ENCODE results near the gene STX1B.

DNA sequence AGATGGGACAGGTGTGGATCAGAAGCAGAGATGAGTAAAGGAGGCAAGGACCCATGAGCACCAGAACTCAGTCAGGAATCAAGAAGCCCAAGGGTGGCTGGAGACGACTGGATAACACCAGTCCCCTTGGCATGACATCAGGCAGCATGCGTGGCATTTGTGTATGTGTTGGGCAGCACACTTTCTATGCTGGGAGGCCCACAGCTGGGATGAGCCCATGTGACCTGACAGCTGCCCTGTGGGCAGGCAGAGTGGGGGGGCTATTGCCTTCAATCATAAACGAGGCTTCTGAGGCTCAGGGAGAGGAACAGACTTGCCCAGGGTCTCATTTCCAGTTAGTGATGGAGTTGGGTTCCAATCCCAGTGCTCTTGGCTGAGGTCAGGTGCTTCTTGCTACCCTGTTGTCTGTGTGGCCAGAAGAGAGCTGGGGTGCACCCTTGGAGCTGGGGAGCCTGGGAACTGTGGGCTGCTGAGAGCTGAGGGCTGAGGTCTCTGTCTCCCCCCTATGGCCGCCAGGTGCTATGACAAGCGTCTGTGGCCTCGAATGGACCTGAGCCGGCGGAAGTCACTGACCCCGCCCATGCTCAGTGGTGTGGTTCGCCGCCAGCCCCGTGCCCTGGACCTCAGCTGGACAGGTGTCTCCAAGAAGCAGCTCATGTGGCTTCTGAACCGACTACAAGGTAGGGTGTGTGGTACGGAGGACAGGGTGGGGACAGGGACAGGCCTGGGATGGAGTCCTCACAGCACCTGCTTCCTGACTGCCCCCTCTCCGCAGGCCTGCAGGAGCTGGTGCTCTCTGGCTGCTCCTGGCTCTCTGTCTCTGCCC, 68.6 kb downstream of the STX1B start:
- TF ChIP-seq, protein P1, sequence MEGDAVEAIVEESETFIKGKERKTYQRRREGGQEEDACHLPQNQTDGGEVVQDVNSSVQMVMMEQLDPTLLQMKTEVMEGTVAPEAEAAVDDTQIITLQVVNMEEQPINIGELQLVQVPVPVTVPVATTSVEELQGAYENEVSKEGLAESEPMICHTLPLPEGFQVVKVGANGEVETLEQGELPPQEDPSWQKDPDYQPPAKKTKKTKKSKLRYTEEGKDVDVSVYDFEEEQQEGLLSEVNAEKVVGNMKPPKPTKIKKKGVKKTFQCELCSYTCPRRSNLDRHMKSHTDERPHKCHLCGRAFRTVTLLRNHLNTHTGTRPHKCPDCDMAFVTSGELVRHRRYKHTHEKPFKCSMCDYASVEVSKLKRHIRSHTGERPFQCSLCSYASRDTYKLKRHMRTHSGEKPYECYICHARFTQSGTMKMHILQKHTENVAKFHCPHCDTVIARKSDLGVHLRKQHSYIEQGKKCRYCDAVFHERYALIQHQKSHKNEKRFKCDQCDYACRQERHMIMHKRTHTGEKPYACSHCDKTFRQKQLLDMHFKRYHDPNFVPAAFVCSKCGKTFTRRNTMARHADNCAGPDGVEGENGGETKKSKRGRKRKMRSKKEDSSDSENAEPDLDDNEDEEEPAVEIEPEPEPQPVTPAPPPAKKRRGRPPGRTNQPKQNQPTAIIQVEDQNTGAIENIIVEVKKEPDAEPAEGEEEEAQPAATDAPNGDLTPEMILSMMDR (IDR thresholded peaks at IDR 0.05; ENCODE audit: low read length), result peak; percentile 93
- no peak for TF ChIP-seq EZH2 (IDR thresholded peaks at IDR 0.05; ENCODE audit: borderline replicate concordance, low read length)
